SK-N-SH treated with all-trans-retinoic acid at 6 μM for 48 hours (cell line): ENCODE measurements around the gene NIFK.

Source experiments
- ARNTL ChIP-seq: fragments of 450-650 bp; formaldehyde crosslinking; IDR thresholded peaks from 2 replicates; pipeline ENCODE4 v1.5.0; 2020; ENCODE audit warnings: low read depth, mild to moderate bottlenecking, moderate library complexity, borderline replicate concordance
- ESRRG ChIP-seq: fragments of 250-450 bp; sonication (Bioruptor Pico); IDR thresholded peaks from 2 replicates; pipeline ENCODE4 v1.6.1; 2021; ENCODE audit warnings: mild to moderate bottlenecking
- GLIS3 ChIP-seq: fragments of 250-450 bp; sonication (Bioruptor Pico); IDR thresholded peaks from 2 replicates; pipeline ENCODE4 v1.5.0; 2020; ENCODE audit warnings: mild to moderate bottlenecking, moderate library complexity
- PPARA ChIP-seq: fragments of 250-450 bp; sonication (Bioruptor Pico); IDR thresholded peaks from 2 replicates; pipeline ENCODE4 v1.5.0; 2020; ENCODE audit warnings: mild to moderate bottlenecking, borderline replicate concordance
- TCF4 ChIP-seq: fragments of 250-450 bp; sonication (Bioruptor Pico); IDR thresholded peaks from 2 replicates; pipeline ENCODE4 v1.8.0; 2021; ENCODE audit warnings: mild to moderate bottlenecking, moderate library complexity, borderline replicate concordance
- ZFP3 ChIP-seq: fragments of 250-450 bp; sonication (Bioruptor Pico); IDR thresholded peaks from 2 replicates; pipeline ENCODE4 v1.5.0; 2020; ENCODE audit warnings: mild to moderate bottlenecking, moderate library complexity
- ZFP30 ChIP-seq: fragments of 450-650 bp; formaldehyde crosslinking; IDR thresholded peaks from 2 replicates; pipeline ENCODE4 v1.5.0; 2022; ENCODE audit warnings: mild to moderate bottlenecking, moderate library complexity
- TF ChIP-seq, protein P1 (sequence below): fragments of 250-450 bp; sonication (Bioruptor Pico); IDR thresholded peaks from 2 replicates; pipeline ENCODE4 v1.5.1; 2020; ENCODE audit warnings: low read depth, mild to moderate bottlenecking, moderate library complexity
- TF ChIP-seq, protein P2 (sequence below): fragments of 250-450 bp; sonication (Bioruptor Pico); IDR thresholded peaks from 2 replicates; pipeline ENCODE4 v1.8.0; 2021; ENCODE audit warnings: low read depth, mild to moderate bottlenecking, moderate library complexity, borderline replicate concordance

DNA sequence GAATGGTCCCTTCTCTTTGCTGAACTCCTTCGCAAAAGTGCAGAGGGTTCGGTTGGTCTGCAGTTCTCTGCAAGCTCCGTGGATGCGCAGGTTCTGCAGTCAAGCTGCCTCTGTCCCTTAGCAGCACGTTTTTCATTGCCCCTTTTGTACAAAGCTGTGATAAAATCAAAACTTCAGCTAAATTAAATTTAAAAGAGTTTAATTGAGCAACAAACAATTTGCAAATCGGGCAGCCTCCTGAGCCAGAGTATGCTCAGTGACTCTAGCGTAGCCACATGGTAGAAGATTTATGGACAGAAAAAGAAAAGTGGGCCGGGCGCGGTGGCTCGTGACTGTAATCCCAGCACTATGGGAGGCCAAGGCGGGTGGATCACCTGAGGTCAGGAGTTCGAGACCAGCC is 37.6 kb upstream of the NIFK start:
- TF ChIP-seq ARNTL (CRISPR knock-in tag) (no peak), TCF4 (peak; percentile 78), ZFP3 (CRISPR knock-in tag) (no peak), PPARA (CRISPR knock-in tag) (no peak), GLIS3 (CRISPR knock-in tag) (no peak), ZFP30 (CRISPR knock-in tag) (no peak), ESRRG (CRISPR knock-in tag) (no peak)
- TF ChIP-seq, protein P1, sequence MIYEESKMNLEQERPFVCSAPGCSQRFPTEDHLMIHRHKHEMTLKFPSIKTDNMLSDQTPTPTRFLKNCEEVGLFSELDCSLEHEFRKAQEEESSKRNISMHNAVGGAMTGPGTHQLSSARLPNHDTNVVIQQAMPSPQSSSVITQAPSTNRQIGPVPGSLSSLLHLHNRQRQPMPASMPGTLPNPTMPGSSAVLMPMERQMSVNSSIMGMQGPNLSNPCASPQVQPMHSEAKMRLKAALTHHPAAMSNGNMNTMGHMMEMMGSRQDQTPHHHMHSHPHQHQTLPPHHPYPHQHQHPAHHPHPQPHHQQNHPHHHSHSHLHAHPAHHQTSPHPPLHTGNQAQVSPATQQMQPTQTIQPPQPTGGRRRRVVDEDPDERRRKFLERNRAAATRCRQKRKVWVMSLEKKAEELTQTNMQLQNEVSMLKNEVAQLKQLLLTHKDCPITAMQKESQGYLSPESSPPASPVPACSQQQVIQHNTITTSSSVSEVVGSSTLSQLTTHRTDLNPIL (CRISPR knock-in tag): no peak
- TF ChIP-seq, protein P2, sequence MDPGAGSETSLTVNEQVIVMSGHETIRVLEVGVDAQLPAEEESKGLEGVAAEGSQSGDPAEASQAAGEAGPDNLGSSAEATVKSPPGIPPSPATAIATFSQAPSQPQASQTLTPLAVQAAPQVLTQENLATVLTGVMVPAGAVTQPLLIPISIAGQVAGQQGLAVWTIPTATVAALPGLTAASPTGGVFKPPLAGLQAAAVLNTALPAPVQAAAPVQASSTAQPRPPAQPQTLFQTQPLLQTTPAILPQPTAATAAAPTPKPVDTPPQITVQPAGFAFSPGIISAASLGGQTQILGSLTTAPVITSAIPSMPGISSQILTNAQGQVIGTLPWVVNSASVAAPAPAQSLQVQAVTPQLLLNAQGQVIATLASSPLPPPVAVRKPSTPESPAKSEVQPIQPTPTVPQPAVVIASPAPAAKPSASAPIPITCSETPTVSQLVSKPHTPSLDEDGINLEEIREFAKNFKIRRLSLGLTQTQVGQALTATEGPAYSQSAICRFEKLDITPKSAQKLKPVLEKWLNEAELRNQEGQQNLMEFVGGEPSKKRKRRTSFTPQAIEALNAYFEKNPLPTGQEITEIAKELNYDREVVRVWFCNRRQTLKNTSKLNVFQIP (CRISPR knock-in tag): no peak
